ENCODE data around the gene GCK. TPM values are rescaled to one million over a fixed set of nuclear protein-coding genes. Genes with fewer than 3 reads are reported as not detected.

GCK gene
- total RNA-seq, 2 experiments from 2014 or later = 0.16 TPM; not detected in 1

GRCh38 chr7:44119829-44120380 is 69.3 kb downstream of the GCK start:
- no TSS peak for BruUV-seq (replicated peaks)

GRCh38 chr7:44117801-44118429 is 71.3 kb downstream of the GCK start:
- peaks cover 18% of the 10 kb centered on the region for H3K4me1 ChIP-seq (ENCODE audit: insufficient read depth, low read length, poor library complexity, severe bottlenecking)
- peaks cover 90% of the 10 kb centered on the region for H3K36me3 ChIP-seq (ENCODE audit: insufficient read depth, low read length)
- H3K9me3 ChIP-seq (ENCODE audit: low read length) = no peaks in the 10 kb centered on the region
- no peak overlapping the region for H3K27ac ChIP-seq (ENCODE audit: low read depth, low read length, poor library complexity, severe bottlenecking)
- intact Hi-C loops (cut with micrococcal nuclease; ENCODE audit: unreplicated experiment) = no loop called here
- no peak overlapping the region for H2AFZ ChIP-seq (ENCODE audit: low read length)
- H3K4me3 ChIP-seq (ENCODE audit: low read depth, low read length, poor library complexity, severe bottlenecking) = no peak overlapping the region
- TF ChIP-seq CTCF (conservative IDR thresholded peaks at IDR 0.05; ENCODE audit: low read length) (no peak), EZH2phosphoT487 (IDR thresholded peaks at IDR 0.05; ENCODE audit: borderline replicate concordance, low read depth, low read length) (no peak)
- ChIA-PET CTCF (ENCODE audit: unreplicated experiment) (no interaction called here), POLR2A (no interaction called here)
- no peaks in the 10 kb centered on the region for H3K9me2 ChIP-seq (ENCODE audit: insufficient read depth, low read length)
- peaks cover 30% of the 10 kb centered on the region for H3K79me2 ChIP-seq (ENCODE audit: insufficient read depth, low read depth, low read length)
- no peak for DNase-seq (ENCODE audit: low spot score)
- BruUV-seq (replicated peaks) = no TSS peak
- H3K4me2 ChIP-seq (ENCODE audit: low read length) = no peak overlapping the region
- no peaks in the 10 kb centered on the region for H4K20me1 ChIP-seq (ENCODE audit: insufficient read depth, low read length)

More at GRCh38 chr7:44119829-44120380, 69.3 kb downstream of the GCK start:
- intact Hi-C loops (cut with micrococcal nuclease; ENCODE audit: unreplicated experiment) = no loop called here
- H3K36me3 ChIP-seq (ENCODE audit: insufficient read depth, low read length) = peaks cover 71% of the 10 kb centered on the region
- TF ChIP-seq CTCF (conservative IDR thresholded peaks at IDR 0.05; ENCODE audit: low read length) (no peak), EZH2phosphoT487 (IDR thresholded peaks at IDR 0.05; ENCODE audit: borderline replicate concordance, low read depth, low read length) (no peak)
- ChIA-PET POLR2A (interaction anchor here (1.0 kb wide), 2 partner anchors 23 to 35 kb away, joined by 3 read pairs; no protein-coding TSS in a partner anchor), CTCF (ENCODE audit: unreplicated experiment) (no interaction called here)
- no peaks in the 10 kb centered on the region for H4K20me1 ChIP-seq (ENCODE audit: insufficient read depth, low read length)
- H3K4me1 ChIP-seq (ENCODE audit: insufficient read depth, low read length, poor library complexity, severe bottlenecking) = peaks cover 23% of the 10 kb centered on the region
- H3K9me3 ChIP-seq (ENCODE audit: low read length) = no peaks in the 10 kb centered on the region
- H3K4me2 ChIP-seq (ENCODE audit: low read length) = no peak overlapping the region
- no peak overlapping the region for H3K27ac ChIP-seq (ENCODE audit: low read depth, low read length, poor library complexity, severe bottlenecking)
- no peaks in the 10 kb centered on the region for H3K9me2 ChIP-seq (ENCODE audit: insufficient read depth, low read length)
- H2AFZ ChIP-seq (ENCODE audit: low read length) = no peak overlapping the region
- H3K4me3 ChIP-seq (ENCODE audit: low read depth, low read length, poor library complexity, severe bottlenecking) = no peak overlapping the region
- no peak for DNase-seq (ENCODE audit: low spot score)
- H3K79me2 ChIP-seq (ENCODE audit: insufficient read depth, low read depth, low read length) = peaks cover 33% of the 10 kb centered on the region

All from OCI-LY7 (cell line).